IMR-90 (cell line): Measurements from ENCODE around the gene AIP.
A peak's percentile ranks its signal among the peaks of the same experiment; 100 is the strongest.

Source experiments
- BHLHE40 ChIP-seq: fragments of 150-350 bp; IDR thresholded peaks from 2 replicates; pipeline ENCODE4 v1.6.1; 2016; ENCODE audit warnings: mild to moderate bottlenecking, low read depth, low read length
- CEBPB ChIP-seq: IDR thresholded peaks from 2 replicates; pipeline ENCODE4 v1.6.1; 2012; ENCODE audit warnings: low read depth, low read length, improper control_type of control experiment
- CHD1 ChIP-seq: IDR thresholded peaks from 2 replicates; pipeline ENCODE4 v1.6.1; 2012; ENCODE audit warnings: low read depth, low read length, improper control_type of control experiment
- MAZ ChIP-seq: IDR thresholded peaks from 2 replicates; pipeline ENCODE4 v1.6.1; 2012; ENCODE audit warnings: low read depth, mild to moderate bottlenecking, low read length, improper control_type of control experiment, moderate library complexity, borderline replicate concordance
- MXI1 ChIP-seq: IDR thresholded peaks from 2 replicates; pipeline ENCODE4 v1.6.1; 2012; ENCODE audit warnings: low read depth, mild to moderate bottlenecking, low read length, moderate library complexity, borderline replicate concordance
- POLR2A ChIP-seq: IDR thresholded peaks from 2 replicates; pipeline ENCODE4 v1.6.1; 2012; ENCODE audit warnings: mild to moderate bottlenecking, low read depth, low read length
- RAD21 ChIP-seq: IDR thresholded peaks from 2 replicates; pipeline ENCODE4 v1.6.1; 2012; ENCODE audit warnings: low read length, improper control_type of control experiment
- RCOR1 ChIP-seq: IDR thresholded peaks from 2 replicates; pipeline ENCODE4 v1.6.1; 2012; ENCODE audit warnings: mild to moderate bottlenecking, low read length, improper control_type of control experiment; ENCODE audit not compliant: insufficient replicate concordance
- RFX5 ChIP-seq: IDR thresholded peaks from 2 replicates; pipeline ENCODE4 v1.8.0; 2012; ENCODE audit warnings: low read depth, mild to moderate bottlenecking, low read length, moderate library complexity
- SMC3 ChIP-seq: fragments of 150-350 bp; IDR thresholded peaks from 2 replicates; pipeline ENCODE4 v1.6.1; 2016; ENCODE audit warnings: low read depth, mild to moderate bottlenecking, antibody characterized with exemption, low read length, moderate library complexity
- TF ChIP-seq, protein P1 (sequence below): conservative IDR thresholded peaks from 2 replicates; pipeline ENCODE4 v1.5.1; 2012; ENCODE audit warnings: mild to moderate bottlenecking, low read depth, low read length, improper control_type of control experiment
- TF ChIP-seq, protein P2 (sequence below): fragments of 150-350 bp; IDR thresholded peaks from 2 replicates; pipeline ENCODE4 v1.6.1; 2017; ENCODE audit warnings: mild to moderate bottlenecking, antibody characterized with exemption, low read length, low read depth
- TF ChIP-seq, protein P3 (sequence below): fragments of 150-350 bp; IDR thresholded peaks from 2 replicates; pipeline ENCODE4 v1.6.1; 2016; ENCODE audit warnings: low read depth, mild to moderate bottlenecking, low read length, moderate library complexity, borderline replicate concordance

DNA sequence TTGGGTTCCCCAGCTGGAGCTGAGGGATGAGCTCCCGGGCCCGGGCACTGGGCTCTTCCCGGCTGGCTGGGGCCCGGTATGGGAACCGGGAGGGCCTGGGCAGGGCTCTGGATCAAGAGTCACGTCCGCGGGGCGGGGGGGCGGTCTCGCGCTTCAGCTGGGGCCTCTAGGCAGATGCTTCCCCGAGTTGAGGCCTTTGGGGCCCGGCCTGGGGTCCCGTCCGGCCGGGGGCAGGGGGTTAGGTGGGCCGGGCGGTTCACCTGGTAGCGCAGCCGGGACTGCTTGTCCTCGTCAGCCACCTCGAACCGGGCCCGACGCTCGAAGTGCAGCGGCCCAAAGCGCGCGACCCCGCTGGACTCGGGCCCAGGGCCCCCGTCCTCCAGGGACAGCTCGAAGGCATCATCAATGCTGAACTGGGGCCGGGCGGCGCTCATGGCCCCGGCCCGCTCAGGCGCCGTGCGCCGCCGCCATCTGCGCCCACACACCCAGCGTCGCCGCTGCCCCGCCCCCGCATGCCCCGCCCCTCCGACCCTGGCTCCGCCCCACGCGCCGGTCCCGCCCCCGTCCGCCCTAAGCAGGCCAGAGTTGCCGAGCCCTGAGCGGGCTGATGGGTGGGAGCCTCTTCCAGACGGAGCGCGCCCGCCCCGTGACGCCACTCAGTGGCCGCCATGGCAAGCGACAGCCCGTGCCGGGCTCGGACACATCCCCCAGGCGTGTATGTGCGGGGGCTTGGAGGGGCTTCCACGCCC lies 13.9 kb upstream of the AIP start, which contains the start of gene TMEM134:
- TF ChIP-seq, protein P1, sequence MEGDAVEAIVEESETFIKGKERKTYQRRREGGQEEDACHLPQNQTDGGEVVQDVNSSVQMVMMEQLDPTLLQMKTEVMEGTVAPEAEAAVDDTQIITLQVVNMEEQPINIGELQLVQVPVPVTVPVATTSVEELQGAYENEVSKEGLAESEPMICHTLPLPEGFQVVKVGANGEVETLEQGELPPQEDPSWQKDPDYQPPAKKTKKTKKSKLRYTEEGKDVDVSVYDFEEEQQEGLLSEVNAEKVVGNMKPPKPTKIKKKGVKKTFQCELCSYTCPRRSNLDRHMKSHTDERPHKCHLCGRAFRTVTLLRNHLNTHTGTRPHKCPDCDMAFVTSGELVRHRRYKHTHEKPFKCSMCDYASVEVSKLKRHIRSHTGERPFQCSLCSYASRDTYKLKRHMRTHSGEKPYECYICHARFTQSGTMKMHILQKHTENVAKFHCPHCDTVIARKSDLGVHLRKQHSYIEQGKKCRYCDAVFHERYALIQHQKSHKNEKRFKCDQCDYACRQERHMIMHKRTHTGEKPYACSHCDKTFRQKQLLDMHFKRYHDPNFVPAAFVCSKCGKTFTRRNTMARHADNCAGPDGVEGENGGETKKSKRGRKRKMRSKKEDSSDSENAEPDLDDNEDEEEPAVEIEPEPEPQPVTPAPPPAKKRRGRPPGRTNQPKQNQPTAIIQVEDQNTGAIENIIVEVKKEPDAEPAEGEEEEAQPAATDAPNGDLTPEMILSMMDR = peak; percentile 56
- TF ChIP-seq CEBPB (no peak), POLR2A (peak; percentile 79), SMC3 (peak; percentile 53; the same call in 1 of the 2 replicates), MXI1 (peak; percentile 76; the same call in 1 of the 2 replicates), RCOR1 (no peak), RFX5 (no peak), RAD21 (peak; percentile 54), CHD1 (no peak), MAZ (peak; percentile 88; the same call in 1 of the 2 replicates), BHLHE40 (peak; percentile 78; the same call in 1 of the 2 replicates)
- TF ChIP-seq, protein P2, sequence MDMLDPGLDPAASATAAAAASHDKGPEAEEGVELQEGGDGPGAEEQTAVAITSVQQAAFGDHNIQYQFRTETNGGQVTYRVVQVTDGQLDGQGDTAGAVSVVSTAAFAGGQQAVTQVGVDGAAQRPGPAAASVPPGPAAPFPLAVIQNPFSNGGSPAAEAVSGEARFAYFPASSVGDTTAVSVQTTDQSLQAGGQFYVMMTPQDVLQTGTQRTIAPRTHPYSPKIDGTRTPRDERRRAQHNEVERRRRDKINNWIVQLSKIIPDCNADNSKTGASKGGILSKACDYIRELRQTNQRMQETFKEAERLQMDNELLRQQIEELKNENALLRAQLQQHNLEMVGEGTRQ = peak; percentile 59; the same call in 1 of the 2 replicates
- TF ChIP-seq, protein P3, sequence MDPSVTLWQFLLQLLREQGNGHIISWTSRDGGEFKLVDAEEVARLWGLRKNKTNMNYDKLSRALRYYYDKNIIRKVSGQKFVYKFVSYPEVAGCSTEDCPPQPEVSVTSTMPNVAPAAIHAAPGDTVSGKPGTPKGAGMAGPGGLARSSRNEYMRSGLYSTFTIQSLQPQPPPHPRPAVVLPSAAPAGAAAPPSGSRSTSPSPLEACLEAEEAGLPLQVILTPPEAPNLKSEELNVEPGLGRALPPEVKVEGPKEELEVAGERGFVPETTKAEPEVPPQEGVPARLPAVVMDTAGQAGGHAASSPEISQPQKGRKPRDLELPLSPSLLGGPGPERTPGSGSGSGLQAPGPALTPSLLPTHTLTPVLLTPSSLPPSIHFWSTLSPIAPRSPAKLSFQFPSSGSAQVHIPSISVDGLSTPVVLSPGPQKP = no peak
